Stomach (tissue), 4 donors: ENCODE results near the gene GOLGA3.

Experiments used
- POLR2AphosphoS5 ChIP-seq, 3 donors: sonication (generic); formaldehyde crosslinking; IDR thresholded peaks; one replicate each; pipeline ENCODE4 v1.6.1; 2016; ENCODE audit warnings: antibody characterized with exemption in 3 of 3
- TF ChIP-seq, protein P1 (sequence below), 7 experiments: fragments of 450-650 bp in 4 of 7; fragments of 200-600 bp in 3 of 7; sonication (generic) in 3 of 7; IDR thresholded peaks; one replicate each; pipeline ENCODE4 v1.5.1; 2016 to 2019; ENCODE audit warnings: antibody characterized with exemption in 7 of 7, control low read depth in 2 of 7, mild to moderate bottlenecking in 1 of 7

DNA sequence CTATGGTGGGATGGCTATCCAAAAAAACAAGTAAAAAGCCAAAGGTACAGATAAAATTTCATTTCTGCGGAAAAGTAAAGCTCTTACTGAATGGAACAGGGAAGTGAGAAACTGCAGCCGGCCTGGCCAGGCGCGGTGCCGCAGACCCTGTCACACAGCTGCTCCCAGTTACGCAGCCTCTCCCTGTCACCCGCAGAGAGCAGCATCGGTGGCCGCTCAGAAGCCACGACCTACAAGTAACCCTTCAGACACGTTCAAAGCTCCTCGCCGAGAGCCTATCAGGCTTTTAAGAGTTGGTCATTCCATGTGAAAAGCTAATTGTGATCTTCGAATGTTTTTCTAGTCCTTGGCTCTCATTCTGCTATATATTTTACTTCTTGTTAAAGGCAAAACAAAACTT is 56.1 kb downstream of the GOLGA3 start:
- TF ChIP-seq, protein P1, sequence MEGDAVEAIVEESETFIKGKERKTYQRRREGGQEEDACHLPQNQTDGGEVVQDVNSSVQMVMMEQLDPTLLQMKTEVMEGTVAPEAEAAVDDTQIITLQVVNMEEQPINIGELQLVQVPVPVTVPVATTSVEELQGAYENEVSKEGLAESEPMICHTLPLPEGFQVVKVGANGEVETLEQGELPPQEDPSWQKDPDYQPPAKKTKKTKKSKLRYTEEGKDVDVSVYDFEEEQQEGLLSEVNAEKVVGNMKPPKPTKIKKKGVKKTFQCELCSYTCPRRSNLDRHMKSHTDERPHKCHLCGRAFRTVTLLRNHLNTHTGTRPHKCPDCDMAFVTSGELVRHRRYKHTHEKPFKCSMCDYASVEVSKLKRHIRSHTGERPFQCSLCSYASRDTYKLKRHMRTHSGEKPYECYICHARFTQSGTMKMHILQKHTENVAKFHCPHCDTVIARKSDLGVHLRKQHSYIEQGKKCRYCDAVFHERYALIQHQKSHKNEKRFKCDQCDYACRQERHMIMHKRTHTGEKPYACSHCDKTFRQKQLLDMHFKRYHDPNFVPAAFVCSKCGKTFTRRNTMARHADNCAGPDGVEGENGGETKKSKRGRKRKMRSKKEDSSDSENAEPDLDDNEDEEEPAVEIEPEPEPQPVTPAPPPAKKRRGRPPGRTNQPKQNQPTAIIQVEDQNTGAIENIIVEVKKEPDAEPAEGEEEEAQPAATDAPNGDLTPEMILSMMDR (IDR thresholded peaks at IDR 0.05): no peak
- no peak for TF ChIP-seq POLR2AphosphoS5 (IDR thresholded peaks at IDR 0.05)
